HepG2 (cell line): ENCODE measurements around the gene SSR2. TPM values are rescaled to one million over a fixed set of nuclear protein-coding genes. Genes with fewer than 3 reads are reported as not detected.

Experiments used
- EP300 ChIP-seq, 3 experiments: sonication (generic) in 1 of 3; formaldehyde crosslinking in 1 of 3; IDR thresholded peaks; 2 replicates each; pipeline versions ENCODE4 v1.5.1 to v1.6.1; 2011 to 2020; ENCODE audit warnings: low read depth in 2 of 3, low read length in 2 of 3, borderline replicate concordance in 1 of 3, improper control_type of control experiment in 1 of 3, mild to moderate bottlenecking in 1 of 3, missing genetic modification reagents in 1 of 3, moderate library complexity in 1 of 3
- TEAD3 ChIP-seq: optimal IDR thresholded peaks from 2 replicates; pipeline ENCODE3; 2016; ENCODE audit warnings: borderline replicate concordance
- ZBTB8A ChIP-seq: sonication (generic); formaldehyde crosslinking; IDR thresholded peaks from 2 replicates; pipeline ENCODE4 v1.4.0; 2020; ENCODE audit warnings: mild to moderate bottlenecking, low read depth, missing genetic modification reagents, borderline replicate concordance
- ZNF263 ChIP-seq: sonication (generic); formaldehyde crosslinking; IDR thresholded peaks from 2 replicates; pipeline ENCODE4 v1.4.0; 2020; ENCODE audit warnings: missing genetic modification reagents
- ZNF383 ChIP-seq: sonication (generic); formaldehyde crosslinking; IDR thresholded peaks from 2 replicates; pipeline ENCODE4 v1.4.0; 2020; ENCODE audit warnings: missing genetic modification reagents, mild to moderate bottlenecking, borderline replicate concordance
- ZNF644 ChIP-seq: IDR thresholded peaks from 2 replicates; pipeline ENCODE4 v1.6.1; 2016; ENCODE audit warnings: low read depth
- ZNF720 ChIP-seq: sonication (generic); formaldehyde crosslinking; IDR thresholded peaks from 2 replicates; pipeline ENCODE4 v1.4.0; 2020; ENCODE audit warnings: missing genetic modification reagents
- ZNF737 ChIP-seq: sonication (generic); formaldehyde crosslinking; IDR thresholded peaks from 2 replicates; pipeline ENCODE4 v1.5.0; 2020; ENCODE audit warnings: missing genetic modification reagents, mild to moderate bottlenecking, borderline replicate concordance
- polyA plus RNA-seq, 8 experiments: library from polyadenylated mRNA; depleted of rRNA in 3 of 8; stranded (reverse) in 7 of 8; unstranded in 1 of 8; fragments of >200 nt; fragmentation: Illumina TruSeq in 4 of 8; extraction: Trizol in 4 of 8; gene quantifications; 2 replicates each; pipeline versions ENCODE4 v1.2.1 to v1.2.3, GENCODE V29; 2011 to 2016; ENCODE audit warnings: low read depth in 4 of 8, missing spikeins in 1 of 8, mixed read lengths in 1 of 8; ENCODE audit not compliant: insufficient read depth in 1 of 8
- total RNA-seq, 5 experiments: library from RNA; depleted of rRNA; stranded (reverse); fragments of >200 nt; fragmentation: Illumina TruSeq; extraction: Trizol; gene quantifications; 2 replicates each; pipeline ENCODE4 v1.2.3, GENCODE V29; 2016; ENCODE audit warnings: low read depth in 1 of 5
- TF ChIP-seq, protein P1 (sequence below): sonication (generic); formaldehyde crosslinking; IDR thresholded peaks from 2 replicates; pipeline ENCODE4 v1.5.0; 2020; ENCODE audit warnings: mild to moderate bottlenecking, missing genetic modification reagents
- TF ChIP-seq, protein P2 (sequence below): sonication (generic); formaldehyde crosslinking; IDR thresholded peaks from 2 replicates; pipeline ENCODE4 v1.4.0; 2020; ENCODE audit warnings: mild to moderate bottlenecking, missing genetic modification reagents
- TF ChIP-seq, protein P3 (sequence below): sonication (generic); formaldehyde crosslinking; IDR thresholded peaks from 2 replicates; pipeline ENCODE4 v1.5.0; 2020; ENCODE audit warnings: missing genetic modification reagents, mild to moderate bottlenecking, borderline replicate concordance
- TF ChIP-seq, protein P4 (sequence below): IDR thresholded peaks from 2 replicates; pipeline ENCODE4 v1.6.1; 2016; ENCODE audit warnings: low read depth, control low read depth

The SSR2 gene
- total and polyA plus RNA-seq, 2 of the 13 experiments (the other 11 are each of a cell fraction or from before 2014, with no cell fraction given): 284 to 461 TPM

DNA sequence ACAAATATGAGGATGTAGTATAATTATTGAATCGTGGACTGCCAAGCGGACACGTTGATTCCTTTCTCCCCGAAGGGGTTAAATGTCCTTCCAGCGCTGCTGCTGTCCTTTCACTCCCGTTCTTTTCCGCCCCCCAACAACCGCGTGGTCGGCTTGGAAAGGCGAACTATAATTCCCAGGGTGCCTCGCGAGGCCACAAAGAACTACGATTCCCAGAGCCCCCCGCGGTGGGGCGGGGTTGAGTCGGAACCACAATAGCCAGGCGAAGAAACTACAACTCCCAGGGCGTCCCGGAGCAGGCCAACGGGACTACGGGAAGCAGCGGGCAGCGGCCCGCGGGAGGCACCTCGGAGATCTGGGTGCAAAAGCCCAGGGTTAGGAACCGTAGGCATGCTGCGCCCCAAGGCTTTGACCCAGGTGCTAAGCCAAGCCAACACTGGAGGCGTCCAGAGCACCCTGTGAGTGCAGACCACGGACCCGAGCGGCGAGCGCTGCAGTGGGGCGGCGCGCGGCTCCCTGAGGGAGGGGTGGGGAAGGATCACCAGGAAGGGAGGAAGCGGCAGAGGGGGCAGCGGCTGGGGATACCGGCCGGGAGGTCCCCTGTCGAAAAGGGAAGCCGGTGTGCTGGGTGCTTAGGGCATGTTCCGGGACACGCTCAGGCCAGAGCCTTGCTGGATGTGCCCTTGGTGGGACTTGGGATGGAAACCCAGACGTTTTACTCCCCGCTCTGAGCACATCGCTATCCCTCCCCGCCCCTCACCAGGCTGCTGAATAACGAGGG lies 33.9 kb upstream of the SSR2 start, which contains the start of gene LAMTOR2 (continued):
- TF ChIP-seq, protein P1, sequence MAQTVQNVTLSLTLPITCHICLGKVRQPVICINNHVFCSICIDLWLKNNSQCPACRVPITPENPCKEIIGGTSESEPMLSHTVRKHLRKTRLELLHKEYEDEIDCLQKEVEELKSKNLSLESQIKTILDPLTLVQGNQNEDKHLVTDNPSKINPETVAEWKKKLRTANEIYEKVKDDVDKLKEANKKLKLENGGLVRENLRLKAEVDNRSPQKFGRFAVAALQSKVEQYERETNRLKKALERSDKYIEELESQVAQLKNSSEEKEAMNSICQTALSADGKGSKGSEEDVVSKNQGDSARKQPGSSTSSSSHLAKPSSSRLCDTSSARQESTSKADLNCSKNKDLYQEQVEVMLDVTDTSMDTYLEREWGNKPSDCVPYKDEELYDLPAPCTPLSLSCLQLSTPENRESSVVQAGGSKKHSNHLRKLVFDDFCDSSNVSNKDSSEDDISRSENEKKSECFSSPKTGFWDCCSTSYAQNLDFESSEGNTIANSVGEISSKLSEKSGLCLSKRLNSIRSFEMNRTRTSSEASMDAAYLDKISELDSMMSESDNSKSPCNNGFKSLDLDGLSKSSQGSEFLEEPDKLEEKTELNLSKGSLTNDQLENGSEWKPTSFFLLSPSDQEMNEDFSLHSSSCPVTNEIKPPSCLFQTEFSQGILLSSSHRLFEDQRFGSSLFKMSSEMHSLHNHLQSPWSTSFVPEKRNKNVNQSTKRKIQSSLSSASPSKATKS: 0 out of 2 replicates have a peak, but pooled peaks have one; percentile 30
- TF ChIP-seq ZNF644 (CRISPR knock-in tag) (no peak), TEAD3 (peak; percentile 52), ZBTB8A (no peak), ZNF383 (CRISPR knock-in tag) (peak; percentile 90; the same call in 1 of the 2 replicates), ZNF263 (peak; percentile 73), EP300 (IDR thresholded peaks at IDR 0.05; ENCODE audit: low read depth in 2 of 2, low read length in 2 of 2) (peak in 1 of 2 experiments; percentile 36; a peak in 1 of 4 replicates), EP300 (CRISPR knock-in tag; IDR thresholded peaks at IDR 0.05; ENCODE audit: borderline replicate concordance) (no peak; the same call in 1 of the 2 replicates), ZNF720 (CRISPR knock-in tag) (no peak), ZNF737 (no peak)
- TF ChIP-seq, protein P2, sequence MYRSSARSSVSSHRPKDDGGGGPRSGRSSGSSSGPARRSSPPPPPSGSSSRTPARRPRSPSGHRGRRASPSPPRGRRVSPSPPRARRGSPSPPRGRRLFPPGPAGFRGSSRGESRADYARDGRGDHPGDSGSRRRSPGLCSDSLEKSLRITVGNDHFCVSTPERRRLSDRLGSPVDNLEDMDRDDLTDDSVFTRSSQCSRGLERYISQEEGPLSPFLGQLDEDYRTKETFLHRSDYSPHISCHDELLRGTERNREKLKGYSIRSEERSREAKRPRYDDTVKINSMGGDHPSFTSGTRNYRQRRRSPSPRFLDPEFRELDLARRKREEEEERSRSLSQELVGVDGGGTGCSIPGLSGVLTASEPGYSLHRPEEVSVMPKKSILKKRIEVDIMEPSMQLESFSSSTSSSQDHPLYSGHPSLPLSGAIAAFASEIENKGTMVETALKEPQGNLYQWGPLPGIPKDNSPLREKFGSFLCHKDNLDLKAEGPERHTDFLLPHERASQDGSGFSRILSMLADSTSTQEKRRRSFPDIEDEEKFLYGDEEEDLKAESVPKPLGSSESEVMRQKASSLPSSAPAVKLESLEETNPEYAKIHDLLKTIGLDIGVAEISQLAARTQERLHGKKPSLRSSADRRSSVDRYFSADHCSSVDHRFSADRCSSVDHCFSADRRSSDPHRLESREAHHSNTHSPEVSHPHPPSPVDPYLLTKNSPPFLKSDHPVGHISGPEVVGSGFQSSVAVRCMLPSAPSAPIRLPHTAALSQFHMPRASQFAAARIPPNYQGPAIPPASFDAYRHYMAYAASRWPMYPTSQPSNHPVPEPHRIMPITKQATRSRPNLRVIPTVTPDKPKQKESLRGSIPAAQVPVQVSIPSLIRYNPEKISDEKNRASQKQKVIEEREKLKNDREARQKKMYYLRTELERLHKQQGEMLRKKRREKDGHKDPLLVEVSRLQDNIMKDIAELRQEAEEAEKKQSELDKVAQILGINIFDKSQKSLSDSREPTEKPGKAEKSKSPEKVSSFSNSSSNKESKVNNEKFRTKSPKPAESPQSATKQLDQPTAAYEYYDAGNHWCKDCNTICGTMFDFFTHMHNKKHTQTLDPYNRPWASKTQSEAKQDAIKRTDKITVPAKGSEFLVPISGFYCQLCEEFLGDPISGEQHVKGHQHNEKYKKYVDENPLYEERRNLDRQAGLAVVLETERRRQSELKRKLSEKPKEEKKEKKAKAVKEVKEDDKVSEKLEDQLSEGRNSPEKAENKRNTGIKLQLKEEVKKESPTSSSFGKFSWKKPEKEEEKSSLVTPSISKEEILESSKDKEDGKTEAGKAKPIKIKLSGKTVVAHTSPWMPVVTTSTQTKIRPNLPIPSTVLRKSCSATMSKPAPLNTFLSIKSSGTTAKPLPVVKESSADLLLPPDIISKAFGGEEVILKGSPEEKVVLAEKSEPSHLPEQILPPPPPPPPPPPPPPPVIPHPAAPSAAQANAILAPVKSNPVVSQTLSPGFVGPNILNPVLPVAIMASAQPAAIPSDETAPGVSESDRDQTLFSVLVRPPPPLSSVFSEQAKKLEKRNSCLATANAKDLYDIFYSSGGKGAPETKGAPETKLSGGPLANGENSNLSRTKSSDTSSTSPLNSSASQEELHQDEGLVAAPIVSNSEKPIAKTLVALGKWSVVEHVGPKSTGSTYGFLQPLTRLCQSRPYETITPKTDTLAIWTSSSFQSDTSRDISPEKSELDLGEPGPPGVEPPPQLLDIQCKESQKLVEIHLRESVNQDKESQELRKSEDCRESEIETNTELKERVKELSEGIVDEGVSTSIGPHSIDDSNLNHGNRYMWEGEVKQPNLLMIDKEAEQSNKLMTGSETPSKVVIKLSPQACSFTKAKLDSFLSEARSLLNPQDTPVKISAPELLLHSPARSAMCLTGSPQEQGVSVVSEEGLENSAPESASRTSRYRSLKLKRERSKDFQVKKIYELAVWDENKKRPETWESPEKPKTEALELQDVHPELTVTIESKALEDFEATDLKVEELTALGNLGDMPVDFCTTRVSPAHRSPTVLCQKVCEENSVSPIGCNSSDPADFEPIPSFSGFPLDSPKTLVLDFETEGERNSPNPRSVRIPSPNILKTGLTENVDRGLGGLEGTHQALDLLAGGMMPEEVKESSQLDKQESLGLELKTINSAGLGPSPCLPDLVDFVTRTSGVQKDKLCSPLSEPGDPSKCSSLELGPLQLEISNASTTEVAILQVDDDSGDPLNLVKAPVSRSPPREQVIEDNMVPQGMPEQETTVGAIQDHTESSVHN (CRISPR knock-in tag): no peak
- TF ChIP-seq, protein P3, sequence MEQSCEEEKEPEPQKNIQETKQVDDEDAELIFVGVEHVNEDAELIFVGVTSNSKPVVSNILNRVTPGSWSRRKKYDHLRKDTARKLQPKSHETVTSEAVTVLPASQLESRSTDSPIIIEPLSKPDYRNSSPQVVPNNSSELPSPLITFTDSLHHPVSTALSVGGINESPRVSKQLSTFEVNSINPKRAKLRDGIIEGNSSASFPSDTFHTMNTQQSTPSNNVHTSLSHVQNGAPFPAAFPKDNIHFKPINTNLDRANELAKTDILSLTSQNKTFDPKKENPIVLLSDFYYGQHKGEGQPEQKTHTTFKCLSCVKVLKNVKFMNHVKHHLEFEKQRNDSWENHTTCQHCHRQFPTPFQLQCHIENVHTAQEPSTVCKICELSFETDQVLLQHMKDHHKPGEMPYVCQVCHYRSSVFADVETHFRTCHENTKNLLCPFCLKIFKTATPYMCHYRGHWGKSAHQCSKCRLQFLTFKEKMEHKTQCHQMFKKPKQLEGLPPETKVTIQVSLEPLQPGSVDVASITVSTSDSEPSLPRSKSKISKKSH: peak; percentile 35; the same call in 1 of the 2 replicates
- TF ChIP-seq, protein P4, sequence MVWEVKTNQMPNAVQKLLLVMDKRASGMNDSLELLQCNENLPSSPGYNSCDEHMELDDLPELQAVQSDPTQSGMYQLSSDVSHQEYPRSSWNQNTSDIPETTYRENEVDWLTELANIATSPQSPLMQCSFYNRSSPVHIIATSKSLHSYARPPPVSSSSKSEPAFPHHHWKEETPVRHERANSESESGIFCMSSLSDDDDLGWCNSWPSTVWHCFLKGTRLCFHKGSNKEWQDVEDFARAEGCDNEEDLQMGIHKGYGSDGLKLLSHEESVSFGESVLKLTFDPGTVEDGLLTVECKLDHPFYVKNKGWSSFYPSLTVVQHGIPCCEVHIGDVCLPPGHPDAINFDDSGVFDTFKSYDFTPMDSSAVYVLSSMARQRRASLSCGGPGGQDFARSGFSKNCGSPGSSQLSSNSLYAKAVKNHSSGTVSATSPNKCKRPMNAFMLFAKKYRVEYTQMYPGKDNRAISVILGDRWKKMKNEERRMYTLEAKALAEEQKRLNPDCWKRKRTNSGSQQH (CRISPR knock-in tag): peak; percentile 79
